ENCODE data around the gene KBTBD6. TPM values are rescaled to one million over a fixed set of nuclear protein-coding genes. Genes with fewer than 3 reads are reported as not detected.

The KBTBD6 gene
- total RNA-seq, 1 experiment from 2014 or later, result 9.2 TPM

GRCh38 chr13:41130356-41130755 lies 2.2 kb downstream of the KBTBD6 start:
- no peak for TF ChIP-seq NFYB (CRISPR knock-in tag; conservative IDR thresholded peaks at IDR 0.05; ENCODE audit: low read depth)
- TF ChIP-seq NR1H2 (CRISPR knock-in tag; IDR thresholded peaks at IDR 0.05), result no peak
- no peak for TF ChIP-seq IRF2 (CRISPR knock-in tag; IDR thresholded peaks at IDR 0.05; ENCODE audit: borderline replicate concordance, low read depth)
- Mint-ChIP-seq H3K4me3 (peak overlapping the region; percentile 96), H3K36me3 (peaks cover 15% of the 10 kb centered on the region), H3K27me3 (ENCODE audit: low read depth) (no peaks in the 10 kb centered on the region), H3K27ac (peak overlapping the region; percentile 43), H3K9me3 (peaks cover 9% of the 10 kb centered on the region; the same call in 1 of the 2 replicates), H3K4me1 (peaks cover 41% of the 10 kb centered on the region)
- POLR2A ChIA-PET, result no interaction called here
- DNase-seq (ENCODE audit: low spot score) (no peak), ATAC-seq (no peak)
- CTCF ChIA-PET, result no interaction called here

GRCh38 chr13:41127701-41128100 lies 4.9 kb downstream of the KBTBD6 start:
- Mint-ChIP-seq H3K36me3 (peaks cover 15% of the 10 kb centered on the region), H3K4me3 (no peak overlapping the region)

More at GRCh38 chr13:41127701-41128100, 4.9 kb downstream of the KBTBD6 start:
- ChIA-PET POLR2A (no interaction called here), CTCF (no interaction called here)
- no peaks in the 10 kb centered on the region for H3K27me3 Mint-ChIP-seq (ENCODE audit: low read depth)
- DNase-seq (ENCODE audit: low spot score), result no peak
- H3K4me1 Mint-ChIP-seq, result peaks cover 35% of the 10 kb centered on the region
- ATAC-seq, result no peak
- TF ChIP-seq NFE2L1 (CRISPR knock-in tag; IDR thresholded peaks at IDR 0.05), result no peak
- TF ChIP-seq NFATC4 (CRISPR knock-in tag; IDR thresholded peaks at IDR 0.05), result no peak
- TF ChIP-seq TCF7 (CRISPR knock-in tag; IDR thresholded peaks at IDR 0.05; ENCODE audit: low read depth), result no peak
- no peak for TF ChIP-seq ZBTB21 (CRISPR knock-in tag; IDR thresholded peaks at IDR 0.05; ENCODE audit: borderline replicate concordance)
- TF ChIP-seq CTCF (IDR thresholded peaks at IDR 0.05), result no peak
- no peak for TF ChIP-seq FOXK1 (CRISPR knock-in tag; IDR thresholded peaks at IDR 0.05)
- no peak for TF ChIP-seq IRF1 (CRISPR knock-in tag; IDR thresholded peaks at IDR 0.05)
- no peak for TF ChIP-seq NR2C2 (CRISPR knock-in tag; IDR thresholded peaks at IDR 0.05)
- no peak for TF ChIP-seq ZNF121 (CRISPR knock-in tag; IDR thresholded peaks at IDR 0.05)
- no peak for TF ChIP-seq ZNF317 (CRISPR knock-in tag; IDR thresholded peaks at IDR 0.05; ENCODE audit: borderline replicate concordance, low read depth)
- TF ChIP-seq USF2 (CRISPR knock-in tag; IDR thresholded peaks at IDR 0.05), result no peak
- no peak for TF ChIP-seq ZNF263 (CRISPR knock-in tag; IDR thresholded peaks at IDR 0.05; ENCODE audit: low read depth)
- TF ChIP-seq TEAD1 (CRISPR knock-in tag; IDR thresholded peaks at IDR 0.05), result no peak
- TF ChIP-seq AR (CRISPR knock-in tag; IDR thresholded peaks at IDR 0.05), result no peak
- TF ChIP-seq E2F5 (CRISPR knock-in tag; IDR thresholded peaks at IDR 0.05), result no peak
- TF ChIP-seq PREB (CRISPR knock-in tag; IDR thresholded peaks at IDR 0.05; ENCODE audit: borderline replicate concordance), result no peak
- TF ChIP-seq RORB (CRISPR knock-in tag; IDR thresholded peaks at IDR 0.05), result no peak
- TF ChIP-seq E2F1 (CRISPR knock-in tag; IDR thresholded peaks at IDR 0.05), result no peak
- peaks cover 12% of the 10 kb centered on the region for H3K9me3 Mint-ChIP-seq
- H3K27ac Mint-ChIP-seq, result no peak overlapping the region

All from WTC11 (cell line).